Stimulated activated naive CD8-positive, alpha-beta T cell treated with anti-CD3 and anti-CD28 coated beads, Interleukin-15, amount 100 ng/mL, for 72 hours (primary cell): Measurements from ENCODE around the gene B4GALNT4.
"Not testable (repeated sequence)": the region's sequence is repeated elsewhere in the genome, so short reads cannot be mapped to it uniquely, and the experiment has no call there.

ENCODE experiments used
- ATAC-seq: fragments of 150-1000 bp; cut with Tn5 transposase; 2 replicates; pipeline ENCODE4 v1.10.0; 2021; ENCODE audit warnings: mild to moderate bottlenecking, moderate library complexity
- DNase-seq, 2 donors: peaks; one replicate each; pipeline ENCODE4 v3.0.0; 2021 to 2022
- H3K27ac Mint-ChIP-seq, 2 donors: one replicate each; pipeline ENCODE4 v1.8.0; 2022; ENCODE audit warnings: mild to moderate bottlenecking in 2 of 2, mixed read lengths in 2 of 2, moderate library complexity in 2 of 2
- H3K27me3 Mint-ChIP-seq: one replicate; pipeline ENCODE4 v1.8.0; 2022; ENCODE audit warnings: mixed read lengths
- H3K4me1 Mint-ChIP-seq: one replicate; pipeline ENCODE4 v1.8.0; 2022; ENCODE audit warnings: mild to moderate bottlenecking, mixed read lengths
- H3K4me3 Mint-ChIP-seq, 2 donors: one replicate each; pipeline ENCODE4 v1.8.0; 2022; ENCODE audit warnings: mild to moderate bottlenecking in 2 of 2, mixed read lengths in 2 of 2, moderate library complexity in 1 of 2
- H3K9me3 Mint-ChIP-seq, 2 donors: one replicate each; pipeline ENCODE4 v1.8.0; 2022; ENCODE audit warnings: mixed read lengths in 2 of 2

B4GALNT4 gene

GRCh38 chr11:418343-419247 is 49.3 kb downstream of the B4GALNT4 start:
- Mint-ChIP-seq H3K27ac (no peak overlapping the region), H3K9me3 (no peaks in the 10 kb centered on the region), H3K27me3 (no peaks in the 10 kb centered on the region), H3K4me1 (peaks cover 29% of the 10 kb centered on the region), H3K4me3 (no peak overlapping the region)
- DNase-seq (peak in 1 of 2 donors; percentile 11), ATAC-seq (no peak)

GRCh38 chr11:419248-420005 is 50.1 kb downstream of the B4GALNT4 start:
- ATAC-seq = no peak
- Mint-ChIP-seq H3K4me1 (peaks cover 21% of the 10 kb centered on the region), H3K27me3 (no peaks in the 10 kb centered on the region), H3K9me3 (no peaks in the 10 kb centered on the region), H3K4me3 (no peak overlapping the region), H3K27ac (no peak overlapping the region)
- peak in 1 of 2 donors; percentile 4 for DNase-seq

GRCh38 chr11:420054-420910 is 51.0 kb downstream of the B4GALNT4 start:
- H3K4me1 Mint-ChIP-seq = peaks cover 13% of the 10 kb centered on the region
- DNase-seq (no peak), ATAC-seq (no peak)
- no peak overlapping the region for H3K4me3 Mint-ChIP-seq
- no peaks in the 10 kb centered on the region for H3K9me3 Mint-ChIP-seq
- H3K27me3 Mint-ChIP-seq = no peaks in the 10 kb centered on the region
- no peak overlapping the region for H3K27ac Mint-ChIP-seq

- H3K27me3 Mint-ChIP-seq = no peaks in the 10 kb centered on the region
- H3K27ac Mint-ChIP-seq = no peak overlapping the region
- peaks cover 6% of the 10 kb centered on the region for H3K4me1 Mint-ChIP-seq
- H3K9me3 Mint-ChIP-seq = no peaks in the 10 kb centered on the region
- no peak overlapping the region for H3K4me3 Mint-ChIP-seq
- no peak for ATAC-seq
- DNase-seq = no peak
Observed at GRCh38 chr11:420911-421321, 51.6 kb downstream of the B4GALNT4 start.

- Mint-ChIP-seq H3K9me3 (no peaks in the 10 kb centered on the region), H3K27ac (peak overlapping the region in 1 of 2 donors; percentile 80), H3K4me3 (no peak overlapping the region), H3K4me1 (no peaks in the 10 kb centered on the region), H3K27me3 (no peaks in the 10 kb centered on the region)
- no peak for DNase-seq
- no peak for ATAC-seq
Observed at GRCh38 chr11:422249-422656, 53.0 kb downstream of the B4GALNT4 start.

GRCh38 chr11:424232-424631 is 54.9 kb downstream of the B4GALNT4 start:
- H3K4me1 Mint-ChIP-seq = no peaks in the 10 kb centered on the region
- no peak for DNase-seq
- H3K27me3 Mint-ChIP-seq = no peaks in the 10 kb centered on the region
- H3K9me3 Mint-ChIP-seq = no peaks in the 10 kb centered on the region
- H3K4me3 Mint-ChIP-seq = no peak overlapping the region
- no peak for ATAC-seq
- H3K27ac Mint-ChIP-seq = peak overlapping the region in 1 of 2 donors; percentile 51

- not testable (repeated sequence) for H3K4me1 Mint-ChIP-seq, H3K27me3 Mint-ChIP-seq, H3K9me3 Mint-ChIP-seq, ATAC-seq, DNase-seq, H3K4me3 Mint-ChIP-seq
- H3K27ac Mint-ChIP-seq = peak overlapping the region in 1 of 2 donors; percentile 51
Observed at GRCh38 chr11:424766-425165, 55.5 kb downstream of the B4GALNT4 start.

- Mint-ChIP-seq H3K27me3 (no peaks in the 10 kb centered on the region), H3K27ac (no peak overlapping the region), H3K9me3 (no peaks in the 10 kb centered on the region), H3K4me3 (no peak overlapping the region), H3K4me1 (no peaks in the 10 kb centered on the region)
- ATAC-seq (no peak), DNase-seq (no peak)
Observed at GRCh38 chr11:425301-425700, 56.0 kb downstream of the B4GALNT4 start.

- ATAC-seq = no peak
- no peak overlapping the region for H3K4me3 Mint-ChIP-seq
- H3K4me1 Mint-ChIP-seq = no peaks in the 10 kb centered on the region
- H3K27ac Mint-ChIP-seq = no peak overlapping the region
- DNase-seq = no peak
- H3K27me3 Mint-ChIP-seq = no peaks in the 10 kb centered on the region
- H3K9me3 Mint-ChIP-seq = no peaks in the 10 kb centered on the region
Observed at GRCh38 chr11:426851-427250, 57.6 kb downstream of the B4GALNT4 start.

- no peaks in the 10 kb centered on the region for H3K9me3 Mint-ChIP-seq
- H3K27ac Mint-ChIP-seq = no peak overlapping the region
- no peak overlapping the region for H3K4me3 Mint-ChIP-seq
- H3K4me1 Mint-ChIP-seq = no peaks in the 10 kb centered on the region
- DNase-seq = no peak
- no peaks in the 10 kb centered on the region for H3K27me3 Mint-ChIP-seq
- peak; percentile 15 for ATAC-seq
Observed at GRCh38 chr11:428295-428694, 59.0 kb downstream of the B4GALNT4 start.

GRCh38 chr11:429391-429790 is 60.1 kb downstream of the B4GALNT4 start:
- H3K4me1 Mint-ChIP-seq = no peaks in the 10 kb centered on the region
- DNase-seq (no peak), ATAC-seq (no peak)
- no peak overlapping the region for H3K27ac Mint-ChIP-seq
- H3K4me3 Mint-ChIP-seq = no peak overlapping the region
- H3K9me3 Mint-ChIP-seq = no peaks in the 10 kb centered on the region
- no peaks in the 10 kb centered on the region for H3K27me3 Mint-ChIP-seq

- no peak for ATAC-seq
- Mint-ChIP-seq H3K4me3 (no peak overlapping the region), H3K9me3 (no peaks in the 10 kb centered on the region), H3K4me1 (no peaks in the 10 kb centered on the region), H3K27me3 (no peaks in the 10 kb centered on the region), H3K27ac (no peak overlapping the region)
- no peak for DNase-seq
Observed at GRCh38 chr11:429931-430456, 60.7 kb downstream of the B4GALNT4 start.
